CD4-positive, alpha-beta T cell (primary cell): ENCODE results near the gene KIAA1217. TPM values are rescaled to one million over a fixed set of nuclear protein-coding genes. Genes with fewer than 3 reads are reported as not detected.

Experiments
- ATAC-seq: fragments of 200-7000 bp; cut with Tn5 transposase; one replicate; pipeline ENCODE4 v1.10.0; 2022; ENCODE audit warnings: mild to moderate bottlenecking; ENCODE audit not compliant: poor library complexity
- CTCF ChIA-PET: fragments of 350-600 bp; sonication (Branson Sonifier 250); formaldehyde crosslinking; loops from one replicate; lab custom pipeline; 2021; ENCODE audit warnings: antibody characterized with exemption, inconsistent platforms; lab: Charles Lee
- POLR2A ChIA-PET: fragments of 350-600 bp; sonication (Branson Sonifier 250); formaldehyde crosslinking; loops from one replicate; lab custom pipeline; 2021; ENCODE audit warnings: antibody characterized with exemption, inconsistent platforms; lab: Charles Lee
- DNase-seq, 14 experiments: peaks; one replicate each; pipeline ENCODE4 v3.0.0-alpha.2; 2013 to 2020; ENCODE audit warnings: mixed read lengths in 2 of 14
- H3K27ac ChIP-seq, 2 donors: one replicate each; pipeline versions ENCODE4 v1.5.1 to v1.7.0; 2013; ENCODE audit warnings: low read length in 2 of 2, low read depth in 1 of 2, mild to moderate bottlenecking in 1 of 2
- H3K27me3 ChIP-seq, 2 experiments: 1 replicate in 1 of 2; 2 replicates in 1 of 2; pipeline versions ENCODE4 v1.6.1 to v1.7.0; 2013; ENCODE audit warnings: low read length in 2 of 2, control low read depth in 1 of 2, mild to moderate bottlenecking in 1 of 2, moderate library complexity in 1 of 2; ENCODE audit not compliant: insufficient read depth in 2 of 2, control insufficient read depth in 1 of 2
- H3K36me3 ChIP-seq: one replicate; pipeline ENCODE4 v1.6.1; 2013; ENCODE audit warnings: low read length, control low read depth; ENCODE audit not compliant: insufficient read depth
- H3K4me1 ChIP-seq: one replicate; pipeline ENCODE4 v1.6.1; 2013; ENCODE audit warnings: low read length, control low read depth; ENCODE audit not compliant: insufficient read depth
- H3K4me3 ChIP-seq: one replicate; pipeline ENCODE4 v1.5.1; 2013; ENCODE audit warnings: mild to moderate bottlenecking, low read length, moderate library complexity
- H3K9me3 ChIP-seq, 2 experiments: 1 replicate in 1 of 2; 2 replicates in 1 of 2; pipeline versions ENCODE4 v1.6.1 to v1.7.0; 2013; ENCODE audit warnings: low read length in 2 of 2, mild to moderate bottlenecking in 2 of 2, control low read depth in 1 of 2, moderate library complexity in 1 of 2; ENCODE audit not compliant: control insufficient read depth in 1 of 2, insufficient read depth in 1 of 2
- H3K27ac Mint-ChIP-seq: one replicate; pipeline ENCODE4 v1.8.0; 2020; ENCODE audit warnings: mixed read lengths
- H3K27me3 Mint-ChIP-seq: one replicate; pipeline ENCODE4 v1.8.0; 2021; ENCODE audit warnings: mixed read lengths
- H3K36me3 Mint-ChIP-seq: one replicate; pipeline ENCODE4 v1.8.0; 2021; ENCODE audit warnings: low read depth, mixed read lengths
- H3K4me1 Mint-ChIP-seq: one replicate; pipeline ENCODE4 v1.8.0; 2021; ENCODE audit warnings: low read depth, mixed read lengths
- H3K4me3 Mint-ChIP-seq: one replicate; pipeline ENCODE4 v1.8.0; 2020; ENCODE audit warnings: mild to moderate bottlenecking, mixed read lengths
- H3K9me3 Mint-ChIP-seq: one replicate; pipeline ENCODE4 v1.8.0; 2020; ENCODE audit warnings: mixed read lengths
- intact Hi-C, 2 experiments: fragments of 100-400 bp; cut with DNase I in 1 of 2; cut with micrococcal nuclease in 1 of 2; formaldehyde crosslinking; loops; one replicate each; pipeline versions ENCODE4 v1.15.1 to v1.9.0; 2023 to 2025; cut with DNase I, micrococcal nuclease
- total RNA-seq, 174 experiments: library from RNA in 2 of 174; stranded (reverse) in 2 of 174; gene quantifications; one replicate each; pipeline ENCODE4 v1.2.3 and lab custom pipeline; 2021 to 2026
- TF ChIP-seq, protein P1 (sequence below): fragments of 200-600 bp; IDR thresholded peaks from one replicate; pipeline ENCODE4 v1.8.0; 2022; ENCODE audit warnings: antibody characterized with exemption, mild to moderate bottlenecking

The KIAA1217 gene
- total RNA-seq, 2 experiments from 2014 or later = not detected

DNA sequence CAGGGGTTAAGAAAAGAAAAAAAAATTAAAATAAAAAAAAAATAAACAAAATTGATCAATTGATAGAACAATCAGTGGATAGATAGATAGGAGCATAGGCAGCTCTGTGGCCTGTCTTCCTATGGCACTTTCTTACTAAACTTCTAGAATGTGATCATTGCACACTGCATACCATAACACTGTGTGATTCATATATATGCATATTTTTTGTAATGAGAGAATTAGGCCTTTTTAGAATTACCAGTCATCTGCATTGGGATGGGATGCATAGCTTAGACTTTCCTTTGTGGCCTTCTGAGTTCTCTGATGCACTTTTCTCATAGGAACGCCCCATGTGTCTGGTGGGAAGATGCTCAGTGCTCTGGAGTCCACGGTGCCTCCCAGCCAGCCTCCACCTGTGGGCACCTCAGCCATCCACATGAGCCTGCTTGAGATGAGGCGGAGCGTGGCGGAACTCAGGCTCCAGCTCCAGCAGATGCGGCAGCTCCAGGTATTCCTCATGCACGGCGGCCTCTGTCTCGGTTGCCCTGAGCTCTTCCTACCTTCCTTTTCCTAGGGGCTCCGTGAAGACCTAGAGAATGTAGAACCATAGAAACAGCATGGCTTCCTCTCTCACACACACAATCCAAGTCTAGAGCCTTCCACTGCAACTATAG is 292.2 kb downstream of the KIAA1217 start:
- H3K36me3 Mint-ChIP-seq = no peaks in the 10 kb centered on the region
- H3K4me3 ChIP-seq = no peak overlapping the region
- no peaks in the 10 kb centered on the region for H3K9me3 ChIP-seq
- DNase-seq = no peak
- H3K9me3 Mint-ChIP-seq = no peaks in the 10 kb centered on the region
- CTCF ChIA-PET = interaction anchor here (0.6 kb wide), 1 partner anchor 810 kb away, joined by 4 read pairs; no protein-coding TSS in a partner anchor
- POLR2A ChIA-PET = no interaction called here
- H3K4me1 ChIP-seq = no peaks in the 10 kb centered on the region
- no peak for ATAC-seq
- TF ChIP-seq, protein P1, sequence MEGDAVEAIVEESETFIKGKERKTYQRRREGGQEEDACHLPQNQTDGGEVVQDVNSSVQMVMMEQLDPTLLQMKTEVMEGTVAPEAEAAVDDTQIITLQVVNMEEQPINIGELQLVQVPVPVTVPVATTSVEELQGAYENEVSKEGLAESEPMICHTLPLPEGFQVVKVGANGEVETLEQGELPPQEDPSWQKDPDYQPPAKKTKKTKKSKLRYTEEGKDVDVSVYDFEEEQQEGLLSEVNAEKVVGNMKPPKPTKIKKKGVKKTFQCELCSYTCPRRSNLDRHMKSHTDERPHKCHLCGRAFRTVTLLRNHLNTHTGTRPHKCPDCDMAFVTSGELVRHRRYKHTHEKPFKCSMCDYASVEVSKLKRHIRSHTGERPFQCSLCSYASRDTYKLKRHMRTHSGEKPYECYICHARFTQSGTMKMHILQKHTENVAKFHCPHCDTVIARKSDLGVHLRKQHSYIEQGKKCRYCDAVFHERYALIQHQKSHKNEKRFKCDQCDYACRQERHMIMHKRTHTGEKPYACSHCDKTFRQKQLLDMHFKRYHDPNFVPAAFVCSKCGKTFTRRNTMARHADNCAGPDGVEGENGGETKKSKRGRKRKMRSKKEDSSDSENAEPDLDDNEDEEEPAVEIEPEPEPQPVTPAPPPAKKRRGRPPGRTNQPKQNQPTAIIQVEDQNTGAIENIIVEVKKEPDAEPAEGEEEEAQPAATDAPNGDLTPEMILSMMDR = no peak
- H3K27ac ChIP-seq = no peak overlapping the region
- H3K36me3 ChIP-seq = no peaks in the 10 kb centered on the region
- H3K27ac Mint-ChIP-seq = no peak overlapping the region
- H3K27me3 ChIP-seq = peaks cover 3 to 4% of the 10 kb centered on the region in 2 experiments
- H3K27me3 Mint-ChIP-seq = peaks cover 23% of the 10 kb centered on the region
- intact Hi-C loops = no loop called here
- no peaks in the 10 kb centered on the region for H3K4me1 Mint-ChIP-seq
- H3K4me3 Mint-ChIP-seq = no peak overlapping the region

- Mint-ChIP-seq H3K4me3 (no peak overlapping the region), H3K9me3 (no peaks in the 10 kb centered on the region), H3K27ac (no peak overlapping the region), H3K27me3 (peaks cover 23% of the 10 kb centered on the region), H3K36me3 (no peaks in the 10 kb centered on the region), H3K4me1 (no peaks in the 10 kb centered on the region)
- H3K4me3 ChIP-seq = no peak overlapping the region
- intact Hi-C loops = loop anchor here in 1 of 2 experiments (2.0 kb wide), 1 partner anchor 1343 kb away; no protein-coding TSS in a partner anchor
- H3K27ac ChIP-seq = no peak overlapping the region
- H3K27me3 ChIP-seq = peaks cover 3 to 4% of the 10 kb centered on the region in 2 experiments
- ChIA-PET CTCF (no interaction called here), POLR2A (interaction anchor here (0.7 kb wide), 1 partner anchor 305 kb away, joined by 3 read pairs; no protein-coding TSS in a partner anchor)
- ATAC-seq = no peak
- no peaks in the 10 kb centered on the region for H3K36me3 ChIP-seq
- no peak for DNase-seq
- no peaks in the 10 kb centered on the region for H3K4me1 ChIP-seq
- TF ChIP-seq, protein P1 = no peak
- H3K9me3 ChIP-seq = no peaks in the 10 kb centered on the region
These were observed 293.1 kb downstream of the KIAA1217 start for GRCh38 chr10:24502006-24502405.

GRCh38 chr10:24502801-24503460 is 294.0 kb downstream of the KIAA1217 start:
- no peak overlapping the region for H3K4me3 Mint-ChIP-seq
- no peaks in the 10 kb centered on the region for H3K9me3 ChIP-seq
- intact Hi-C loops = loop anchor here in 1 of 2 experiments (2.0 kb wide), 1 partner anchor 1344 kb away; no protein-coding TSS in a partner anchor
- TF ChIP-seq, protein P1 = no peak
- CTCF ChIA-PET = no interaction called here
- ATAC-seq (no peak), DNase-seq (no peak)
- H3K27ac Mint-ChIP-seq = no peak overlapping the region
- H3K27me3 ChIP-seq = peaks cover 3 to 4% of the 10 kb centered on the region in 2 experiments
- H3K27me3 Mint-ChIP-seq = peaks cover 23% of the 10 kb centered on the region
- no peaks in the 10 kb centered on the region for H3K36me3 ChIP-seq
- no peaks in the 10 kb centered on the region for H3K4me1 Mint-ChIP-seq
- H3K4me1 ChIP-seq = no peaks in the 10 kb centered on the region
- no peaks in the 10 kb centered on the region for H3K36me3 Mint-ChIP-seq
- H3K9me3 Mint-ChIP-seq = no peaks in the 10 kb centered on the region
- no peak overlapping the region for H3K27ac ChIP-seq
- H3K4me3 ChIP-seq = no peak overlapping the region
- POLR2A ChIA-PET = no interaction called here
